HG03095 (cell line): ENCODE measurements around the gene NCBP2.

Source experiments
- ATAC-seq: cut with Tn5 transposase; IDR thresholded peaks from one replicate; pipeline ENCODE4 v1.9.1; 2021; ENCODE audit warnings: moderate library complexity; ENCODE audit not compliant: unreplicated experiment

The NCBP2 gene

DNA sequence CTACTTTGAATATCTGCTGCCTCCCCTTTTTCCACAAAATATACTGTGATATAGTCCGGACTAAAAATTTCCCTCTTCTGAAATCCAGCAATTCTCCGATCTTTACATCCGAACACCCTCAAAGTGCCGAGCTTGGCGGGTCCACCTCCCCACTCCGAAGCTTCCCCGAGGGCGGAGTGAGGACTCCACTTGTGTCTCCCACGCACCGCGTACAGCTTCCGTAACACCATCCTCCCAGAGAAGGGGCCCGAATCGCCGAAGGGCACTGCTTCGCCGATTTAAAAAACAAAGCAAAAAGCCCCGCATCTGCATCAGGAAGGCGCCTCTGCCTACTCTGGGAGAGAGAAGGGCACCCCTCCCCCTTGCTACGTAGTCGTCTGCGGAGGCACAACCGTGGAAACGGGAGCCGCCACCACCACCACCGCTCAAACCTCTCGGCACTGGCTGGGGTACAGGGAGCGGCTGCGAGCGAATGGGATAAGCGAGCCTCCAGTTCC lies 551 bp downstream of the NCBP2 start:
- ATAC-seq = peak; percentile 17

DNA sequence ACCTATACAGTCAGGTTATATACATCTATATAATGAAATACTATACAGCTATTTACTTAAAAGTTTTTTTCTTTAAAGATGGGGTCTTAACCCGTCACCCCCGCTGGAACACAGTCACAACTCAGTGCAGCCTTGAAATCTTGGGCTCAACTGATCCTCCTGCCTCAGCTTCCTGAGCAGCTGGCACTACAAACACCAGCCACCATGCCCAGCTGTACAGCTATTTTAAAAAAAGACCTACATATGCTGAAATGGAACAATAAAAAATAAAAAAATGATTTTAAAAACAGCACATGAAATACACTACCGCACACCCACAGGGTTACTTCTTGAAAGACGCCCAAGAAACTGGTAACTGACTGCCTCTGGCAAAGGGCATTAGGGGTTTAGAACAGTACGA lies 3.8 kb downstream of the NCBP2 start:
- no peak for ATAC-seq

DNA sequence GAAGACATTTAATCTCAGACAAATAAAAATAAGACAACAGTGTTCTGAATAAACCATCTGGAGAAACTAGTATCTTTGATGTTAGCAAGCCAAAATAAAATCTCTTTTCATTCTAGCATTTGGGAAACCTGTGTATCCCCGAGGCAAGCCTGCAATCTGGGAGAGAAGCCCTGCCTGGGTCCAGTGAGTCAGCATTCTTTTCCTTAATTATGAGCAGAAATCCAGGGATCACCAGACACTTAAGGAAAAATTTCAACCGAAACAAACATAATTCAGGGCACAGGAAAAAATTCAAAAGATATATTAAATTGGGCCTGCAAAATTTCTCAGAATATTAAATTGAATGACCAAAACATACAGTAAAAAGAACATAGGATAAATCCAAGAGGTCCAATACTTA lies 4.2 kb downstream of the NCBP2 start:
- no peak for ATAC-seq

DNA sequence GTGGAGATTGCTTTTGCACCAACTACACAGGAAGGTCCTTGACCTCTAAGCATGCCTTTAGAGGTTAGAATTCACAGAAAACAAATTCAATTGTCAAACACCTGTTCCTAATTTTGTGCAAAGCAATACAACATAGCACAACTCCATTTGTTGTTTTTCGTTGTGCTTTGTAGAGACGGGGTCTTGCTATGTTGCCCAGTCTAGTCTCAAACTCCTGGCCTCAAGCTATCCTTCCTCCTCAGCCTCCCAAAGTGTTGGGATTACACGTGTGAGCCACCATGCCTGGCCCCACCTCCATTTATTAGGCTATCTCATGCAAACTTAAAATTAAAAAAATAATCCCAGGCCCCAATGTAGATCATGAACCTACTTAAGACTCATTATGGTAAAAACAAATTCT lies 6.0 kb downstream of the NCBP2 start:
- ATAC-seq = no peak

DNA sequence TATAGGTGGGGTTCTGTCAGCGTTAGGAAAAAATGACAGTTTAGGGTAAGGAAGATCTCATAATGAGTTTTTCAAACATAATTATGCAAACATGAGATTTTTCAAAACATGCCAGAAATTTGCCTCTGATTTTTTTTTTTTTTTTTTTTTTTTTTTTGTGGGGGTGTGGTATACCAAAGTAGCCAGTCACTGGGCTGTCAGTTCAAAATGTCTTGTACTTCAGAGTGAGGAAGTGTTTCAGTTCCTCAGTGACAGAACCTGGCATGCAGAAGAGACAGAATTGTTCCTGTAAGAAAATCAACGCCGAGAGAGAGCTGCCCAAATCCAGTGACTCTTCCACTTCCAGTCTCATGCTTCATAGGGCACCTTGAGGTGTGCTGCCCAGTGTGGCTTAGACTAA lies 9.7 kb downstream of the NCBP2 start:
- ATAC-seq = peak; percentile 44

DNA sequence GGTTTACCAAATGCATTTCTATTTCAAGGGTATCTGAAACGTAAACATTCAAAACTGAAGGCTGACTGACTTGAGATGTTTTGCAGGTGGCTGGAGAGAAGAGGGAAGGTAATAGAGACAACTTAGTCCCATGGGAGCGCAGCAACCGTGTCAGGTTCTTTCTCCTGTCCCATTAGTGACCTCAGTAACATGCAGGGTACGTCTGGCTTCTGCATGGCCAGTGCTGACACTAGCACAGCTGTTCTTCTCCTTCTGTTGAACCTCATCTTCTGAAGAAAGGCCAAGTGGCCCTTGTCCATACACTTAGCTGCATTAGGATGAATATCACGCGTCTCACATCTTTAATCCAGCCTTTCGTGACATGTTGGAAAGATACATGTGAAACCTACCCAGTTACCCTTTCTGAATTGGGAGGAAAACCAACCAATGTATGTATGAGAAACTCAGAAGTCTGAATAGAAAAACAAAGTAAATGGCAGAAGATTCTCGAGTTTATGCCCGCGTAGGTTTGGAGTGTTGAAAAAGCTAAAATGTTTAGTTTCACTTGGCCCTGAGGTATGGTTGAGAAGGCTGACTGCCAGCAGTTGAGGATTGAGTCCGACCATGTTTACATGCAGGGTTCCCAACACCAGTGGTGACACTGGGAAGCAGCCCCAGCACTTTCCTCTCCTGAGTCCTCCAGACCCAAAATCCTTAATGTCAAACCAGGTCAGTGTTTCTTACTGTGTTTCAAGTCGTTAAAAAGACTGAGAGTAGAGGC lies 10.3 kb downstream of the NCBP2 start:
- peak; percentile 64 for ATAC-seq

DNA sequence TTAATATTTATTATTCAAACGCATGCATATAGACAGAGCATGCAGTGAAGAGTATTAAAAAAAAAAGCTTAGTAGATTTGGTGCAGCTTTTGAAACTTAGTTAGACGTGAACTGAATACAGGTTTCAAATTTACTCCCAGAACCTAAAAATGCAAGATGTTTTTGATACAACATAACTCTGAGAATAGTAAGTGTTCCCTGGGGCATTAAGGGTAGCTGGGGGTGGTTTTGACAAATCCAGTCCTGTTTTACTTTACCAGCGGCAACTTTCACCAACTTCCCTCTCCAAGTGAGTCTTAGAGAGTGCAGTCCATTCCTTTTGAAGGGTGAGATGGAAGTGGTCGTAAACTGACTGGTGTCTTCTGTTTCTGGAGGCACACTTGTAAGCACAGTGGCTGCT lies 11.2 kb downstream of the NCBP2 start:
- ATAC-seq = no peak

DNA sequence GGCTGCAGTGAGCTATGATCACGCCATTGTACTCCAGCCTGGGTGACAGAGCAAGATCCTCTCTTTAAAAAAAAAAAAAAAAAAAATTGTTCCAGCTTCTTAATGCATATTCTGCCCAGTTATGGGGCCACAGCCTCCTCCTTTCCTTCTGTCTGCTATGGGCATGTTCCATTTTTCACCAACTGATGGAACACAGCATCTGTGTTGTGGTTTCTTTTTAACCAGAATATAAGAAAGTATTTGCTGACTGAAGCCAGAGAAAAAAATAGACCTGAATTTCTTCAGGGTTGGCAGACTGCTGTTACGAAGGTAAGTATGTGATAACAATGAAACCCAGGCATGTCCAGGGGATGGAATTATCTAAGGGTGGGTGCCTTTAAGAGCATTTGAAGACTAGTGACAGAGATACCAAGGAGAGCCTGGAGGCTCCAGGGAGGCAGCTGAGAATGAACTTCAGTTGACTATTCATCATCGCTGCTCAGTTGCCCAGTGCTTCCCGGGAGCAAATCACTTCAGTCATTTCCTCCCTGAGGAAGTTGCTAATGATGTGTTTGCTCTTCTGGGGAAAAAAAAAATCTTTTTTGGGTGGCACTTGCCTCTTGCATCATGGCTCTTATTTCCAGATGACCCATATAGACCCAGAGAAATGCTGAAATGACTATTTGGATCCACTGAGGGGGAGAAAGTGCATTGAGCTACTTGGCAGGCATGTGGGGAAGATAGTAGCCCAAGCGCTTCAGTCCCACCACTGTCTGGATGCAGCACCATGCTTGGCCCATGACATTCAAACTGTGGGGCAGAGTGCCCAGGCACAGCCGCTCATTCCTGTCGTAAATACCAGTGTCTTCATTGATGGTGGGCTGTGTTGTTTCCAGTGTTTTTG lies 14.5 kb downstream of the NCBP2 start:
- no peak for ATAC-seq

DNA sequence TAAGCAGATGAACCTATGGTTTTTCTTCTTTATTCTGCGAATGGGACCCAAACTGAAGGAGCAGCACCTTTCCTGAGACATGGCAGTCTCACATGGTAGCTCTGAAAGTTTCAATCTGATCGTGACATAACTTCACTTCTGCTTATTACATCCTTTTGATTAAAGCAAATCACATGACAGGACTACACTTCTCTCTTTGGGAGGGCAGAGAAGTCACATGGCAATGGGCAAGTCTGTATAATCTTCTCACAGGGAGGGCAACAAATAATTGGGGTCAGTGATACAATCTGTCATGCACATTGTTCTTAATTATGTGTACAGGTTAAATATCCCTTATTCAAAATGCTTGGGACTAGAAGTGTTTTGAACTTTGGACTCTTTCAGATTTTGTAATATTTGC lies 21.6 kb downstream of the NCBP2 start:
- no peak for ATAC-seq

DNA sequence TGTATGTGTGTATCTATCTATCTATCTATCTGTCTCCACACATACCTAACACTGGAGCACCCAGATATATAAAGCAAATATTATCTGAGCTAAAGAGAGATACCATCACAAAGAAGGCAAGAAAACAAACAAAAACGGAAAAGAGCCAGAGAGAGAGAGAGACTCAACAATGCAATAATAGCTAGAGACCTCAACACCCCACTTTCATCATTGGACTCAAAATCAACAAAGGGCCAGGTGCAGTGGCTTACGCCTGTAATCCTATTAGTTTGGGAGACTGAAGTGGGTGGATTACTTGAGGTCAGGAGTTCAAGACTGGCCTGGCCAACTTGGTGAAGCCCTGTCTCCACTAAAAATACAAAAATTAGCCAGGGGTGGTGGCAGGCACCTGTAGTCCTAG lies 23.4 kb downstream of the NCBP2 start:
- no peak for ATAC-seq

DNA sequence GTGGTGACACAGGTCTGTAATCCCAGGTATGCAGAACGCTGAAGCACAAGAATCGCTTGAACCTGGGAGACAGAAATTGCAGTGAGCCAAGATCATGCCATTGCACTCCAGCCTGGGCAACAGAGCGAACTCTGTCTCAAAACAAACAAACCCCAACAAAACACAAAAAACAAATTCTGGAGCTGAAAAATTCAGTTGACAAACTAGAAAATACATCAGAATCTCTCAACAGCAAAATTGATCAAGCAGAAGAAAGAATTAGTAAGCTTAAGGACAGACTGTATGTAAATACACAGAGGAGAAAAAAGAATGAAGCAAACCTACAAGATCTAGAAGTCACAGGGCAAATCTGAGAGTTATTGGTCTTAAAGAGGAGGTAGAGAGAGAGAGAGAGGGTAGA lies 25.3 kb downstream of the NCBP2 start:
- ATAC-seq = no peak

DNA sequence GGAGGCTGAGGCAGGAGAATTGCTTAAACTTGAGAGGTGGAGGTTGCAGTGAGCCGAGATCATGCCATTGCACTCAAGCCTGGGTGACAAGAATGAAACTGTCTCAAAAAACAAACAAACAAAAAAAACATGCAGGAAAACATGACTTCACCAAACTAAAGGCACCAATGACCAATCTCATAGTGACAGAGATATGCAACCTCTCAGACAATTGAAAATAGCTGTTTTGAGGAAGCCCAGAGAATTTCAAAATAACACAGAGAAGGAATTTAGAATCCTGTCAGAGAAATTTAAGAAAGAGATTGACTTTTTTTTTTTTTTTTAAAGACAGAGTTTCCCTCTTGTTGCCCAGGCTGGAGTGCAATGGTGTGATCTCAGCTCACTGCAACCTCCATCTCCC lies 26.1 kb downstream of the NCBP2 start:
- no peak for ATAC-seq

DNA sequence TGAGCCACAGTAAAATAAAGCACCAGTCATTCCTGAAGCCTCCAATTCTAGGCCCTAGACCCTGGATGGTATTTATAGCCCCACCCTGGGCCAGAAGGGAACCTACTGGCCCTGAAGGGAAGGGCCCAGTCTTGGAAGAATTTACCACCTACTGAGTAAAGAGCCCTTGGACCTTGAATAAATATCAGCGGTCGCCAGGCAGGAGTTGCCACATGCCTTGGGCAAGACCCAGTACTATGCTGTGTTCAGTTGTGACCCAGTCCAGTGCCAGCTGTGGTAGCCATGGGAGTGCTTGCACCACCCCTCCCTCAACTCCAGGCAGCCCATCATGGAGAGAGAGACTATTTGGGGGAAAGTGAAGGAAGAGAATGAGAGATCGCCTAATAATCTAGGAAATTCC lies 27.0 kb downstream of the NCBP2 start:
- no peak for ATAC-seq

DNA sequence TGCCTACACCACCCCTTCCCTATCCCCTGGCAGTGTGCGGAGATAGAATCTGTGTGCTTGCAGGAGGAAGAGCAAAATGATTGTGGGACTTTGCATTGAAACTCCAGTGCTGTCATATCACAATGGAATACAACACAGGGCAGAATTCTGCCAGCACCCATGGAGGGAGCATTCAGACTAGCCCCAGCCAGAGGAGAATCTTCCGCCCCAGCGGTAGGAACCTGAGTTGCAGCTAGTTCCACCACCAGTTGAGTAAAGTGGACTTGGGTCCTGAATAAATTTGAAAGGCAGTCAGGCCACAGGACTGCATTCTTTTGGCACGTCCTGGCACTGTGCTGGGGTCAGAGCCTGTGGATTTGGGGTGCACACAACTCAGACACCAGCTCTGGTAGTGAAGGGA lies 27.5 kb downstream of the NCBP2 start:
- ATAC-seq = no peak

DNA sequence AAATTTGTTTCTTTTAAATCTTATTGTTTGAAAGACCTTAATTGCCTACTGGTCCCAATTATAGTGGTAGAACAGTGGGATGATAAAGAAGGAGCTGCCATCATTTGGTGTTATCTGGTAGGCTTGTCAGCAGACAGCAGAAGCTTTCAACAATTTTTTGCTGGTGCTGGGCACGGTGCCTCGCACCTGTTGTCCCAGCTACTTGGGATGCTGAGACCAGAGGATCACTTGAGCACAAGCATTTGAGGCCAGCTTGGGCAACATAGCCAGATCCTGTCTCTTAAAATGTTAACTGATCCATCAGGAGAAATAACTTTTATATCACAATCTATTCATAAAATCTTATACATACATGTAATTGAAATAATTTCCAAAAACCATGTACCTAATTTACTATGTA lies 38.6 kb downstream of the NCBP2 start:
- no peak for ATAC-seq

DNA sequence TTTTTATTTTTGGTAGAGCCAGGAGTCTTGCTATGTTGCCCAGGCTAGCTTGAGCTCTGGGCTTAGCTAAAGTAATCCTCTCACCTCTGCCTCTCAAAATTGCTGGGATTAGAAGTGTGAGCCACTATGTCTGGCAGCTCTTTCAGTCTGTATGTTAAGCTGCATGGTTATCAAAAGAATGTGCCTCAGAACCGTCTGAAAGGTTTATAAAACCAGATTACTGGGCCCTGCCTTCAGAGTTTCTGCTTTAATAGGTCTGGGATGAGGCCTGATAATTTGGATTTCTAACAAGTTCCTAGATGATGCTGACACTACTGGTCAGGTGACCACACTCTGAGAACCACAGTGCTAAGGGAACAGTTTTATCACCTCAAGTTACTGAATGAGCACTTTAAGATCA lies 40.0 kb downstream of the NCBP2 start:
- ATAC-seq = no peak

DNA sequence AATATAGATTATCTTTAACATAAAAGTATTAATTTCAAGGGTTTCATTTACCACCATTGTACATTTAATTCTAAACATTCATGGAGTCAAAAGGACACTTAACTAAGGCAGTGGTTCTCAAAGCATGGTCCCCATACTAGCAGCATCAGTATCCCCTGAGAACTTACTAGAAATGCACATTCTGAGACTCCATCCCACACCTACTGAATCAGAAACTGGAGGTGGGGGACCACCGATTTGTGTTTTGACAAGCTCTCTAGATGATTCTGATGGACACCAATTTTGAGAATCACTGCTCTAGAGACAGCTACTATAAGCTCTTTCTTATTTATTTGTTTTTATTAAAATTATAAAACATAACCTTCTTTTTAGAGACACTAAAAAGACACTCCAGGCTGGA lies 40.6 kb downstream of the NCBP2 start:
- ATAC-seq = no peak

DNA sequence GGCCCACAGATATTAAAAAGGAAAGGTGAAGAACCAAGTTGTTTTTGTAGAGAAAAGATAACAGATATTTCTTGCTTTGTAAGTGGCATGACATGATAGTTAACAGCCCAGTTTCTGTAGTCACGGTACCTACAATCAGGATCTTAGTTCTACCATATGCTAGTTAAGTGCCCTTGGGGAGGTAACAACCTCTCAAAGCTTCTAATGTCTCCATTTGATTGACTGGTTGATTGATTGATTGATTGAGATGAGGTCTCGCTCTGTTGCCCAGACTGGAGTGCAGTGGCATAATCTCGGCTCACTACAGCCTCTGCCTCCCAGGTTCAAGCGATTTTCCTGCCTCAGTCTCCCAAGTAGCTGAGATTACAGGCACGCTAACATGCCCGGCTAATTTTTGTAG lies 46.1 kb downstream of the NCBP2 start:
- ATAC-seq = no peak

DNA sequence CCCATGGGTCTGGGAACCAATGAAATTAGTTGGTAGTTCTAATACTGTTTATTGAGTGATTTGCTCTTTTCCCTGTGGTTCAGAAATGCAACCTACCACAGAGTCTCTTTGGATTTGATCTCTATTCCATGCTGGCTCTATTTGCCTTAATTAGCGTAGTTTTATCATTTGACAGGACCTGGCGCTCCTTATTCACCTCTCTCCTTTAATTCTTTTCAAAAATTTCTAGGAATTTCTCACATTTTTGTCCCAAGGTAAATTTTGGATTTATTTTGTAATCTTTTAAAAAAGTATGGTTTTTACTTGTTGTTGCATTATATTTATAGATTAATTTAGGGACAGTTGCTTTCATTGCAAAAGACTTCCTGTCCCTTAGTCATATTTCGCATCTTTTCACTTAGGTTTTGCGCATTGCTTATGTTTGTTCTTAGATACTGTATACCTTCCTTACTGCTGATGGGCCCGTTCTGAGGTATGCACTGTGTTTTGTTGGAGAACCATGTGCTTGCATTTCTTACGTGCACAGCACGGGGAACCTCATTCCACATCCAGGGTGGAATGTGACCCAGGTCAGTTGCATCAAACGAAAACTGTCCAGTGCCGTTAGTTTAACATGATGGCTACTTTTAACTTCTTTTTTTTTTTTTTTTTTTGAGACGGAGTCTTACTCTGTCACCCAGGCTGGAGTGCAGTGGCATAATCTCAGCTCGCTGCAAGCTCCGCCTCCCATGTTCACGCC lies 47.6 kb downstream of the NCBP2 start:
- ATAC-seq = no peak

DNA sequence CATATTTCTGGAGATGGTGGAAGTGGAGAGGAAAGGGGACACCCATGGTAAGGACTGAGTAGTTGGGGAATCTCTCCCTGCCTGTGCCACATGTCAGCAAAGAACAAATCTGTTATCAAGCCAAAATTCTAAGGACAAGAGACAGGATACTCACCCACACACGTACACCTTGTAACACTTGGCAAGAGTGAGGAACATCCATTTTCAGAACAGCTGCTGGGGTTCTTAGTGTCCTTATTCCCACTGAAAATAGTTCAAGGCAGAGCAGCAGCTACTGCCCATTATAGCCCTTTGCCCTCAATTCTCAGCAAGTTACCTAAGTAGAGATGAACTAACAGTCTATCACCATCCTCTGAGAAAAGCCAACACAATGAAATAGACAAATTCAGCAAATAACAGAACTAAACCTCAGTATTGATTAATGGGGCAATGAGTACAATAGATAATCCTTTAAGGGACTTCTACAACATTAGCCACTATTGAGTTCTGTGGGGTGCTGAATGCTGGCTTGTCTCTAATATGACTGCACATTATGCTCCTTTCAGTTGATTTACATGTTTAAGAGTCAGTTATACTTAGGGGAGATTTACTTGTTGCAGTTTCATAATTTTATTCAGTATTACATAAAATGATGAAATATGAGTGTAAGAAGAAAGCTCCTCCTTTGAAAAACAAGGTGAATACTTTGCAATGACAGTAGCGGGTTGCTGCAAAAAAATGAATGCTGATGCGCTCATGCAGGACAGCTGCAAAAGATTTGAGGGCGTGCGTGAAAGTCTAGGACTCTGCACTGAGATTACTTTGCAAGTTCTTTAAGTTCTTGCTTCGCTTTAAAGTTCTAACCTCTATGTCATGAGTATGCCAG lies 52.3 kb downstream of the NCBP2 start:
- ATAC-seq = no peak

DNA sequence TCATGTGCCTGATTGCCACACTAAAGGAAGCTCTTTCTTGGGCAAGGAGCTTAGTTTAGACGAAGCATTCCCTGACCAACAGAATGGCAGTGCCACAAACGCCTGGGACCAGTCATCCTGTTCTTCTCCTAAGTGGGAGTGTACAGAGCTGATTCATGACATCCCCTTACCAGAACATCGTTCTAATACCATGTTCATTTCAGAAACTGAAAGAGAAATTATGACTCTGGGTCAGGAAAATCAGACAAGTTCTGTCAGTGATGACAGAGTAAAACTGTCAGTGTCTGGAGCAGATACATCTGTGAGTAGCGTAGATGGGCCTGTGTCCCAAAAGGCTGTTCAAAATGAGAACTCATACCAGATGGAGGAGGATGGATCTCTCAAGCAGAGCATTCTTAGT lies 56.2 kb downstream of the NCBP2 start:
- ATAC-seq = no peak
